ENCODE data around the gene TNS3.

Gene TNS3

GRCh38 chr7:47418601-47419309 is 163.2 kb downstream of the TNS3 start:
- no peak for TF ChIP-seq CTCF (IDR thresholded peaks at IDR 0.05; ENCODE audit: low read length)
- TF ChIP-seq EZH2 (optimal IDR thresholded peaks at IDR 0.05; ENCODE audit: low read depth, low read length) = no peak
- no peak for TF ChIP-seq EZH2phosphoT487 (IDR thresholded peaks at IDR 0.05; ENCODE audit: low read length)
- no peak overlapping the region for H3K4me3 ChIP-seq (ENCODE audit: low read length)
- DNase-seq = no peak
- no peaks in the 10 kb centered on the region for H3K27me3 ChIP-seq (replicated peaks; ENCODE audit: insufficient read depth, low read length)
- H3K9ac ChIP-seq (ENCODE audit: low read length) = no peak overlapping the region
- H2AFZ ChIP-seq (ENCODE audit: low read length) = no peak overlapping the region
- H3K36me3 ChIP-seq (replicated peaks; ENCODE audit: insufficient read depth, low read length) = peaks cover 42% of the 10 kb centered on the region
- no peaks in the 10 kb centered on the region for H3K9me3 ChIP-seq (replicated peaks; ENCODE audit: insufficient read depth, low read length)
- H4K20me1 ChIP-seq (ENCODE audit: insufficient read depth, low read length) = no peaks in the 10 kb centered on the region
- no peaks in the 10 kb centered on the region for H3K9me2 ChIP-seq (replicated peaks; ENCODE audit: insufficient read depth, low read length)
- H3K4me2 ChIP-seq (ENCODE audit: low read depth, low read length) = no peak overlapping the region
- no peak overlapping the region for H3K27ac ChIP-seq (ENCODE audit: low read length)
- H3F3A ChIP-seq (ENCODE audit: insufficient read depth, low read length) = peaks cover 3% of the 10 kb centered on the region; the same call in 1 of the 2 replicates
- no peaks in the 10 kb centered on the region for H3K4me1 ChIP-seq (ENCODE audit: low read length)
- peaks cover 78% of the 10 kb centered on the region for H3K79me2 ChIP-seq (ENCODE audit: low read length)

- DNase-seq = no peak
- Histone ChIP-seq H3K9me2 (replicated peaks; ENCODE audit: insufficient read depth, low read length) (no peaks in the 10 kb centered on the region), H3K9ac (ENCODE audit: low read length) (no peak overlapping the region), H3K27me3 (replicated peaks; ENCODE audit: insufficient read depth, low read length) (no peaks in the 10 kb centered on the region), H3K9me3 (replicated peaks; ENCODE audit: insufficient read depth, low read length) (no peaks in the 10 kb centered on the region), H3F3A (ENCODE audit: insufficient read depth, low read length) (no peaks in the 10 kb centered on the region), H3K4me2 (ENCODE audit: low read depth, low read length) (no peak overlapping the region), H2AFZ (ENCODE audit: low read length) (no peak overlapping the region), H3K4me3 (ENCODE audit: low read length) (no peak overlapping the region), H3K27ac (ENCODE audit: low read length) (no peak overlapping the region), H3K36me3 (replicated peaks; ENCODE audit: insufficient read depth, low read length) (peaks cover 32% of the 10 kb centered on the region), H4K20me1 (ENCODE audit: insufficient read depth, low read length) (no peaks in the 10 kb centered on the region), H3K79me2 (ENCODE audit: low read length) (peaks cover 70% of the 10 kb centered on the region), H3K4me1 (ENCODE audit: low read length) (no peaks in the 10 kb centered on the region)
- no peak for TF ChIP-seq CTCF (IDR thresholded peaks at IDR 0.05; ENCODE audit: low read length)
- TF ChIP-seq EZH2 (optimal IDR thresholded peaks at IDR 0.05; ENCODE audit: low read depth, low read length) = no peak
- TF ChIP-seq EZH2phosphoT487 (IDR thresholded peaks at IDR 0.05; ENCODE audit: low read length) = no peak
Observed at GRCh38 chr7:47416492-47417480, 165.1 kb downstream of the TNS3 start.

GRCh38 chr7:47415318-47416212 is 166.3 kb downstream of the TNS3 start:
- TF ChIP-seq EZH2phosphoT487 (IDR thresholded peaks at IDR 0.05; ENCODE audit: low read length) = no peak
- no peak for TF ChIP-seq EZH2 (optimal IDR thresholded peaks at IDR 0.05; ENCODE audit: low read depth, low read length)
- TF ChIP-seq CTCF (IDR thresholded peaks at IDR 0.05; ENCODE audit: low read length) = no peak
- no peak overlapping the region for H3K4me3 ChIP-seq (ENCODE audit: low read length)
- H3K9ac ChIP-seq (ENCODE audit: low read length) = no peak overlapping the region
- no peak overlapping the region for H3K4me2 ChIP-seq (ENCODE audit: low read depth, low read length)
- H2AFZ ChIP-seq (ENCODE audit: low read length) = no peak overlapping the region
- no peak overlapping the region for H3K27ac ChIP-seq (ENCODE audit: low read length)
- peaks cover 34% of the 10 kb centered on the region for H3K36me3 ChIP-seq (replicated peaks; ENCODE audit: insufficient read depth, low read length)
- H4K20me1 ChIP-seq (ENCODE audit: insufficient read depth, low read length) = no peaks in the 10 kb centered on the region
- no peaks in the 10 kb centered on the region for H3K27me3 ChIP-seq (replicated peaks; ENCODE audit: insufficient read depth, low read length)
- H3K4me1 ChIP-seq (ENCODE audit: low read length) = no peaks in the 10 kb centered on the region
- no peak for DNase-seq
- H3K9me3 ChIP-seq (replicated peaks; ENCODE audit: insufficient read depth, low read length) = no peaks in the 10 kb centered on the region
- H3K9me2 ChIP-seq (replicated peaks; ENCODE audit: insufficient read depth, low read length) = no peaks in the 10 kb centered on the region
- H3K79me2 ChIP-seq (ENCODE audit: low read length) = peaks cover 70% of the 10 kb centered on the region
- no peaks in the 10 kb centered on the region for H3F3A ChIP-seq (ENCODE audit: insufficient read depth, low read length)
